ENCODE results near the gene HSD17B3.

Gene HSD17B3

DNA sequence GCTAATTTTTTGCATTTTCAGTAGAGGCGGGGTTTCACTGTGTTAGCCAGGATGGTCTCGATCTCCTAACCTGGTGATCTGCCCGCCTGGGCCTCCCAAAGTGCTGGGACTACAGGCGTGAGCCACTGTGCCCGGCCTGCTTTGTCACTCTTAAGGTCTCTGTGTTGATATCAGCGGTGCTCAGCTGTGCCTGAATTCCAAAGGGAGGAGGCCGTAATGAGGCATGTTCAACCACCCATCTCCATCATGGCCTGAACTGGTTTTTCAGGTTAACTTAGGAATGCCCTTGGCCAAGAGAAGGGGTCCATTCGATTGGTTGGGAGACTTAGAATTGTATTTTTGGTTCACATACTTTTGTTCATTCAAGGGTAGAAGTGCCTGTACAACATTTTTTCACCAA is 22.0 kb downstream of the HSD17B3 start:
- TF ChIP-seq, protein P1, sequence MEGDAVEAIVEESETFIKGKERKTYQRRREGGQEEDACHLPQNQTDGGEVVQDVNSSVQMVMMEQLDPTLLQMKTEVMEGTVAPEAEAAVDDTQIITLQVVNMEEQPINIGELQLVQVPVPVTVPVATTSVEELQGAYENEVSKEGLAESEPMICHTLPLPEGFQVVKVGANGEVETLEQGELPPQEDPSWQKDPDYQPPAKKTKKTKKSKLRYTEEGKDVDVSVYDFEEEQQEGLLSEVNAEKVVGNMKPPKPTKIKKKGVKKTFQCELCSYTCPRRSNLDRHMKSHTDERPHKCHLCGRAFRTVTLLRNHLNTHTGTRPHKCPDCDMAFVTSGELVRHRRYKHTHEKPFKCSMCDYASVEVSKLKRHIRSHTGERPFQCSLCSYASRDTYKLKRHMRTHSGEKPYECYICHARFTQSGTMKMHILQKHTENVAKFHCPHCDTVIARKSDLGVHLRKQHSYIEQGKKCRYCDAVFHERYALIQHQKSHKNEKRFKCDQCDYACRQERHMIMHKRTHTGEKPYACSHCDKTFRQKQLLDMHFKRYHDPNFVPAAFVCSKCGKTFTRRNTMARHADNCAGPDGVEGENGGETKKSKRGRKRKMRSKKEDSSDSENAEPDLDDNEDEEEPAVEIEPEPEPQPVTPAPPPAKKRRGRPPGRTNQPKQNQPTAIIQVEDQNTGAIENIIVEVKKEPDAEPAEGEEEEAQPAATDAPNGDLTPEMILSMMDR (IDR thresholded peaks at IDR 0.05; ENCODE audit: borderline replicate concordance, insufficient read depth, low read depth, low read length): no peak
- H3K4me3 ChIP-seq (ENCODE audit: low read depth, low read length): no peak overlapping the region

DNA sequence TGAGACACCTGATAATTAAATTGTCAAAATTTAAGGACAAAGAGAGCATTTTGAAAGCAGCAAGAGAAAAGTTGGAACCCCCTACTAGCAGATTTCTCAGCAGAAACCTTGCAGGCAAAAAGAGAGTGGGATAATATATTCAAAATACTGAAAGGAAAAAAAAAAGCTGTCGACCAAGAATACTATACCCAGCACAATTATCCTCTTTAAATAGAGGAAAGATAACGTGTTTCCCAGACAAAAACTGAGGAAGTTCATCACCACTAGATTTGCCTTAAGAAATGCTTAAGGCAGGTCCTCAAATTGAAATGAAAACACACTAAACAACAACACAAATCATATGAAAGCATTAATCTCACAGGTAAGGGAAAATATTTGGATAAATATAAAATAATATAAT is 27.0 kb downstream of the HSD17B3 start:
- TF ChIP-seq, protein P1 (IDR thresholded peaks at IDR 0.05; ENCODE audit: borderline replicate concordance, insufficient read depth, low read depth, low read length): no peak
- H3K4me3 ChIP-seq (ENCODE audit: low read depth, low read length): no peak overlapping the region

DNA sequence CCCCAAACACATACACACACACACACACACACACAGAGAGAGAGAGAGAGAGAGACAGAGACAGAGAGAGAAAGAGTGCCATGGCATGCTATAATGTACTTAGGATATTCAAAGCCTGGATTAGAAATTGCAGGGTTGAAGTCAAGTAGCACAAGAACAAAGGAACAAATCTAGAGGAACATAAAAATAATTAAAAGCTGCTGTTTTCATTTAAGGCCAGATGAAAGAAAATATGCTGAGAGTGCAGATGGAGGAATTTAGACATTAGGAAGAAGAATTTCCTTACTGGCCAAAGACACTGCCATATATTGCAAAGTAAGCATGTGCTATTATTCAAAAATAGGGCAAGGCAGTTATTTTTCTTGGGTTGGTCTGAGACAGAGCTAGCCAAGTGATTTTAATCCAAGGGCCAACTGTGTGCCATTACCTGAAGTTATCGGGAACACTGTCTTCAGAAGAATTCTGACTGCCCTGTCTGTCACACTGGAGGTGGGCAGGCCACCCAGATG is 31.7 kb downstream of the HSD17B3 start:
- no peak overlapping the region for H3K4me3 ChIP-seq (ENCODE audit: low read depth, low read length)
- TF ChIP-seq, protein P1 (IDR thresholded peaks at IDR 0.05; ENCODE audit: borderline replicate concordance, insufficient read depth, low read depth, low read length): no peak

DNA sequence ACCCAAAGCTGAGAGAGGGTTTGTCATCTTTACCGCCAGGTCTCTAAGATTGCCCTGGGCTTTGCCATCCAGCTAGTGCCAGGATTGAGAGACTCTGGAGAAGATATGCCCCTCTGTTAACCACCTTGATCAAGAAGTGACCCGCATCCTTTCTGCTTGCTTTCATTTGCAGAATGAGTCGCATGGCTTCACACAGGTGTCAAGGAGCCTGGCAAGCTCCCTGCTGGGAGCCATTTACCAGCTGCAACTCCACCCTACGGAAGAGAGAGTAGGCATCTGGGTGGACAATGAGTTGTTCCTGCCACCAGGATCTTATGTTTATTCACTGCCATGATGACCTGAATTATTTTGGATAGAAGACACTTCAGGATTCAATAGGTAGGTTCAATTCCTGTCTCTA is 43.0 kb downstream of the HSD17B3 start:
- TF ChIP-seq, protein P1 (IDR thresholded peaks at IDR 0.05; ENCODE audit: borderline replicate concordance, insufficient read depth, low read depth, low read length): no peak

DNA sequence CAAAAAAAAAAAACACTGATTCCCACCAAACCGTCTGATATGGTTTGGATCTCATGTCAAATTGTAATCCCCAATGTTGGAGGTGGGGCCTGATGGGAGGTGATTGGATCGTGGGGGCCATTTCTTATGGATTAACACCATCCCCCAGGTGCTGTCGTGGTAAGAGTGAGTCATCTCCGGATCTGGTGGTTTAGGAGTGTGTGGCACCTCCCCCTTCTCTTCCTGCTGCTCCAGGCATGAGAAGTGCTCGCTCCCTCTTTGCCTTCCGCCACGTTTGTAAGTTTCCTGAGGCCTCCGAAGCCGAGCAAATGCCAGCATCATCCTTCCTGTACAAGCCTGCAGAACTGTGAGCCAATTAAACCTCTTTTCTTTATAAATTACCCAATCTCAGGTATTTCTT is 45.2 kb downstream of the HSD17B3 start:
- TF ChIP-seq, protein P1 (IDR thresholded peaks at IDR 0.05; ENCODE audit: borderline replicate concordance, insufficient read depth, low read depth, low read length): no peak
- no peak overlapping the region for H3K4me3 ChIP-seq (ENCODE audit: low read depth, low read length)

More for the DNA sequence above, 43.0 kb downstream of the HSD17B3 start:
- H3K4me3 ChIP-seq (ENCODE audit: low read depth, low read length): no peak overlapping the region

DNA sequence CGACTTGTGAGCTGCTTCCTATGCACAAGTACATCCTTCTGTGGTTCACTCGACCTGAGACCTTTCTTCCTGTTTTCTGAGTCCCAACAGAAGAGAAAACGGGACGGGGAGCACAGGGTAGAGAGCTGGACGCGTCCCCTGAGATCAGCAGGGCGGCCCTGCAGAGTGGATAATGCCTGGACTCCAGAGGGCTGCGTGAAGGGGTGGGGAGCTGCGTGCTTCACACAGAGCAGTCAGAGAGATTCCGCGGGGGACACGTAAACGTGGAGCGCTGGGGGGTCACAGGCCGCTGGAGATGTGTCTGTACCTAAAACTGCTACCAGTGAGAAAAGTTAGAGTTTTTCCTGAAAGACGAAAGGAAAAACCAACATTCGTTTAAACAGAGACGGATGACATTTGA is 46.3 kb downstream of the HSD17B3 start:
- no peak overlapping the region for H3K4me3 ChIP-seq (ENCODE audit: low read depth, low read length)
- TF ChIP-seq, protein P1 (IDR thresholded peaks at IDR 0.05; ENCODE audit: borderline replicate concordance, insufficient read depth, low read depth, low read length): no peak

DNA sequence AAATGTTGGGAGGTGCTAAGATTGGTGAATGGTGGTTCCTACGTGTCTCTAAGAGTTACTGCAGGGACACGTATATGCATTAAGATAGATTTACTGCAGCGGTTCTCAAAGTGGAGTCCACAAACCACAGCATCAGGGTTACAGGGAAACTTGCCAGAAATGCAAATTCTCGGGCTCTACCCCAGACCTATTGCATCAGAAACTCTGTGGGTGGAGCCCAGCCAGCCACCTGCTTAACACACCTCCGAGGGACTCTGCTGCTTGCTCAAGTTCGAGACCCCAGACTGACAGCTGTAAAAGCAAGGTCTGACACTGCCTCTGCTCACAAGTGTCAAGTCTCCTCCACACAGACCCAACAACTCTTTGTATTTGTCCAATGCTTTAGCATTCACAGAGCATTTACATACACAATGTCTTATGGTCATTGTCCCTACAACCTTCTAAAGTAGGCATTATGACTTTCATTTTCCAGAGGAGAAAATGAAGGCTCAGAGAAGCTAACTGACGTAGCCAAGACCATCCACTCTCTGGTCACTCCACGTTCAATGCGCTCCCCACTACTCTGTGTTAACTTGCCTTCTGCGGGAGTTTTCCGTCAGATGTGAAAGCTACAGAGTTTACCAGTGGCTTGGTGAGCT is 48.8 kb downstream of the HSD17B3 start:
- TF ChIP-seq, protein P1 (IDR thresholded peaks at IDR 0.05; ENCODE audit: borderline replicate concordance, insufficient read depth, low read depth, low read length): no peak
- H3K4me3 ChIP-seq (ENCODE audit: low read depth, low read length): no peak overlapping the region

Measured in GM12875 (cell line).